Activated CD8-positive, alpha-beta memory T cell treated with anti-CD3 and anti-CD28 coated beads, Interleukin-2, amount 50 U/mL, for 4 hours (primary cell): ENCODE results near the gene SNTG2.

Experiments used
- DNase-seq: peaks from one replicate; pipeline ENCODE4 v3.0.0-alpha.2; 2020

SNTG2 gene

DNA sequence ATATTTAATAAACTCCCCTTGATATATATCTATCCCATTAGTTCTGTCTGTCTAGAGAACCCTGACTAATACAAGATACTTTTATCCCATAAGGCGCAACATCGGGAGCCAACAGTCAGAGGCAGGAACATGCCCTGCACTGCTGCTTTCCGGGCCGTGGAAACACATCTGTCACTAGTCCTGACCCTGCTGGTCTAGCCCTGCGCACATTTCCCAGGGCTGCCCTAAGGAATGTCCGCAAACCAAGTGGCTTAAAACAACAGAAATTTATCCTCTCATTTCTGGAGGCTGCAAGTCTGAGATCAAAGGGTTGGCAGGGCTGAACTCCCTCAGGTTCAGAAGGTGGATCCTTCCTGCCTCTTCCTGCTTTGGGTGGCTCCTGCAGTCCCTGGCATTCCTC is 348.4 kb downstream of the SNTG2 start:
- no peak for DNase-seq

DNA sequence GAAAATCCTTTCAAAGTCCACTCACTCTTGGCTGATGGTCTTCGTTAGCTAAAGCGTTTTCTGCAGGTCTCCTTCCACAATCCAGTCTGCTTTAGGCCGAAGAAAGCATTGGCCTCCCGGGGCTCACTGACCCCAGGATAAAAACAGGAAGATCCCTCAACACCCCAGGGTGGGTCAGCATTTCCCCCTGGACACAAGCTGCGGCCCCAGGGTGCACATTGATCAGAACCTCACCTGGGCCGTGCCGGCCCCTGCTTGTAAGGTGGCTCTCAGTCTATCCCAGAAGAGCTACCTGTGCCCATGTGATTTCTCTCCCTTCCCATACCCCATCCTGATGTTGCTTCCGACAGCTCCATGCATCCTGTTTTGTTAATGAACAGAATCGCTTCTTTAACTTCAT is 349.6 kb downstream of the SNTG2 start:
- no peak for DNase-seq

DNA sequence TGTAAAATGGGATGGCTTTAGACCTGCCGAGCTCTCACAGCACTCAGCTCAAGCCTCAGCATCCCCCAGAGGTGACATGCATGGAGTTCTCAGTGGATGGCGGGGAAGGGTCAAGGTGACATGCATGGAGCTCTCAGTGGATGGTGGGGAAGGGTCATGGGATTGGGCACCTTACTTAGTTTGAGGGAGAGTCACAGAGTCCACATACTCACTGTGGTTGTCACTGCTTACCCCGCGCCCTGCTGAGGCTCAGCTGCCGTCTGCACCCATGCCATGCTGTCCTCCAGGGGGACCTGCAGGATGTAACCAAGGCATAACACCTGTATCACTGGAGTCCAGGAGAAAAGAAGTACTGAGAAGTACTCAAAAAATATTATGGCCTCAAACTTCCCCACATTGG is 350.4 kb downstream of the SNTG2 start:
- DNase-seq, result no peak

DNA sequence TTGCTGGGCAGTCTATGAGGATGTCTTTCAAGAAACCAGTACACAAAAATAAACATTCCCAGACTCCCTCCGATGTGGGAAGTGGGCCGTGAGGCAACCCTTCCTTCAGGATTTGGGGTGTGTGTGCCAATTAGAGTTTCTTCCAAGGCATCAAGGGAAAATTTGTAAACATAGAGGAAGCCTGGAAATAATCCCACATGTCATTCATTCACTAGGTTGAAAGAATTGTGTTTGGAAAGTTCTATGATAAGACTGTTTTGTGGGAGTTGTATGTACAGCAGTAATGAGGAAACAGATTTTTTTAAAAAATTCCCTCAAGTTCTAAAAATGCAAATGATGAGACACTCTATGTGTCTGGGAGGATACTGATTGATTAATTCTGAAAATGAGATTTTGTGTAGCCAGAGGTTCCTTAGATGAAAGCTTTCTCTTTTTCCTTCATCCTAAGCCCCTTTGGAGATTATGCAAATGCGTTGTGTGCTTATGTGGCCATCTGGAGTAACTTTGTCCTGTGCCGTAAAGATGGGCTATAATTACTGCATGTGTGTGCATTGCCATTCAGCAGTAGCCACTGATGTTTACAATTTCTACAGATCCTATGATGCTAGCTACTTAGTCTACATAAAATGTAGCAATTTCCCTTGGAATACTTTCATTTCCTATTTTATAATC is 354.8 kb downstream of the SNTG2 start:
- DNase-seq, result no peak

DNA sequence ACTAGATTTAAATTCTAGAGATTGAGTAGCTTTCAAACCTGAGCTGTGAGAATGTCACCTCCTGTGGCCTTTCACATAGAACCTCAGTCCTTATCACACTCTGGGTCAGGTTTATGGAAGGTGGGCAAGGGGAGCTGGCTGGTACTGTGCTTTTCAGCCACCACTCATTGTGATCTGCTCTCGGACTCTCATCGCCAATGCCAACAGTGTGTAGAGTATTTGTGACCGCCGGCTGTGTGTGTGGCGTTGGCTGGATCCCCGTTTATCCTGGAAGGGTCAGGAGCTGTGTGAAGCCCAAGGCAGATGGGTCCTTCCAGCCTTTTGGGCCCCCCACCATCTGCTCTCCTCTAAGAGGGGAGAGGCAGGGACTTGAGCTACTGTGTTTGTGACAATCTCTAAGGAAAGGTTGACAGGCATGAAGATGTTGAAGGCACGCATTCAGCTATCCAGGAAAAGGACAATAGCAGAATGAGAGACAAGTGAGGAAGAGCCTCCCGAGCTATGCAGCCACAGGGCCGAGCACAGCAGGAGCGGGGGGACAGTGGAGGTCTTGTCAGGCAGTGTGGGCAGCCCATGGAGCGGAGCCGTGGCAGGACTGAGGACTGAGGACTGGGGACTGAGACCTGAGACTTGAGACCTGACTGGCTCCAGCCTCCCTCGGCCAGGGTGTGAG is 355.5 kb downstream of the SNTG2 start:
- no peak for DNase-seq

DNA sequence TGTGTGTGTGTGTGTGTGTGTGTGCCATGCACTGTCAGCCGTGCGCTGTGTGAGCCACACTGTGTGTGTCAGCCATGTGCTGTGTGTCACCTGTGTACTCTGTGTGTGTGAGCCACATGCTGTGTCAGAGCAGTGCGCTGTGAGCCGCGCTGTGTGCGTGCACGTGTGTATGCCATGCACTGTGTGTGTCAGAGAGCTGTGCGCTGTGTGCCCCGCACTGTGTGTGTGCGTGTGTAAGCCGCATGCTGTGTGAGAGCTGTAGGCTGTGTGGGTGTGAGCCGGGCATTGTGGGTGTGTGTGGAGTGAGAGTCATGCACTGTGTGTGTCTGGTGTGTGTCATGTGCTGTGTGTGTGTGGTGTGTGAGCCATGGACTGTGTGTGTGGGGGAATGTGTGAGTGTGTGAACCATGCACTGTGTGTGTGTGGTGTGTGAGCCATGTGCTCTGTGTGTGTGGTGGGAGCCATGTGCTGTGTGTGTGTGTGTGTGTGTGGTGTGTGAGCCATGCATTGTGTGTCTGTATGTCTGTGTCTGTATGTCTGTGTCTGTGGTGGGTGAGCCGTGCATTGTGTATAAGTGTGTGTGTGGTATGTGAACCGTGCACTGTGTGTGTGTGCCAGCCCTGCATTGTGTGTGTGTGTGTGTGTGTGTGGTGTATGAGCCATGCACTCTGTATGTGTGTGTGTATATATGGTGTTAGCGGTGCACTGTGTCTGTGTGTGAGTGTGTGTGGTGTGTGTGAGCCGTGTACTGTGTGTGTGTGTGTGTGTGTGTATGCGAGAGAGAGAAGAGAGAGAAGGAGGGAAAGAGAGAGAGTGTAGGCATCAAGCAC is 356.3 kb downstream of the SNTG2 start:
- DNase-seq, result no peak

DNA sequence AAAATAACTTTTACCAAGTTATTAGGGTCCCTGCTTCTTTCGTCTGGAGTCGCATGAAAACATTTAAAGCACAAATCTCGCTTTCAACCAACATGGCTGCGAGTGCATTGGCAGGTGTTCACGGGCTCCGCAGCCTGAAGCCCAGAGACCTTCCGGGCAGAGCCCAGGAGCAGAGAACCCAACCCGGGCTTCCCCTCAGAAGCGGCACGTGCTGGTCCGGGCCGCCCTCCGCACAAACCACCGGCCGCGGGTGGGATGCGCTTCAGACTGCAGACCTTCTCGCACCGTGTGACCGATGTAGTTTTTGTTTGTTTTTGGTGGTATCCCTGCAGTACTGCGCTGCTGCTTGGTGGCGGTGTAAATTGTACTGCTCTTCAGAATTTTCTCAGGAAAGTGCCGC is 357.0 kb downstream of the SNTG2 start:
- DNase-seq, result no peak

DNA sequence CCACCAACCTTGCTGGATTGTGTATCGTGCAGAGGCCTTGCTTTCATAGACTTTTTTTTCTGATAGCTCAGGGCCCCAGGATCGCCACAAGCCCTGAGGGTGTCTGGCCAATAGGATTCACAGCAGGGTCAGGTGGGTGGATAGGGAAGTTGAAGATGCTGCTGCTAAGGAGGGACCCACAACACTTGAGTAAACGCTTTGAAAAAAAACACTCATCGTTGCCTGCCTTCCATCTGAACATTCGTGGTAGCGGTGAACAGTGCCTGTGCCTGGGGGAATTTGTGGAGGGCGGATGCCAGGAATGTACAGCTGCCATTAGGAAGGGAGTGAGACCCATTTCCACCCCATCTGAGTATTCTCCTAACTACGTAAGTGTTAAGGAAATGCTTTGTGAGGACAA is 358.0 kb downstream of the SNTG2 start:
- DNase-seq, result no peak

DNA sequence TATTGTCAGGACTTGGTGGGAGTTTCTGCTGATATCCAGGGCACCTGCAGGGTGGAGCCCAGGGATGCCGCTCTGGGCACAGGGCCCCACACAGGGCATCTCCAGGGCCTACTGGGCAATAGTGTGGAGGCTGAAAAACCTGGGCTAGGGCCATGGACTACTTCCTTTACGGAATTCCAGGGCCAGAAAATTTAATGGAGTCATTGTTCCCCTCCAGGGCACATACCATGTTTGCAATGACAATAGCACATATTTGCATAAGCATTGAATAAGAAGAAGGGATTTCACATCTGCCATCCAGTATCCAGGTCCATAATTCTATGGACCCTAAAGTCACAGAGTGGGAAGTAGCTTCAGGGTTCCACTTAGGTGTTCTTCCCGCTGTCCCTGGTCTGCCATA is 358.9 kb downstream of the SNTG2 start:
- no peak for DNase-seq

DNA sequence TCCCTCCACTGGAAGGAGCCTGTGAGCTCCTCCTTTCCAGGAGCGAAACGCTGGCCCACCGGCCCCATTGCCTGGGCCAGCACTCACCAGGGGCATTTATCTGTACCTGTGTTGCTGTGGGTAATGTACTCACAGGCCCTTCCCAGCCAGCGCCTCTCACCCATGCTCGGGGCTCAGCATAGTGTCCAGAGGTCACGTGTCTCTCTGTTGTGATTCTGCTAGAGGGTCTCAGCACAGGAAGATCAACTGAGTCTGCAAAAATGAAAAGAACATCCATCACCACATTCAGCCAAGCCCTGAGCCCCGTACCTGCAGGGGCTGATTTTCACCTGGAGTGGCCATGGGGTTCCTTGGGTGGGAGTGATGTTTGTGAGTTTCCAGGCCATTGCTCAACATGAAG is 359.6 kb downstream of the SNTG2 start:
- DNase-seq, result no peak

DNA sequence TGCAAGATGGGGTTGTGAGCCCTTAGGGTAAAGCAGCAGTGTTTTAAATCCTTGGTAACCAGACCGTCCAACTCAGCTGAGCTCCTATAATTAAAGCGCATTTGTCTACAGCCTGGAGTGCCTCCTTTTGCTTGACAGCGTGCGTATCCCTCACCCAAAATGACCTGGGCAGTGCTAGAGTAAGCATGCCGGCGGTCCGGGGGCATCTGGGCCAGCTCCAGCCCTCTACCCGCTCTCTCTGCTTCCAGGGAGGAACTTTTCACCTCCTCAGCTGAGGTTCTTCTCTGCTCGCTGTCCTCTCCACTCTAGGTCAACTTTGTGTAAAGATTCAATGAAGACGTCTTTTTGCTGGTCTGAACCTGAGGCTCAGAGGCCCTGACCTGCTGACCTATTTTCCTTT is 360.2 kb downstream of the SNTG2 start:
- no peak for DNase-seq

DNA sequence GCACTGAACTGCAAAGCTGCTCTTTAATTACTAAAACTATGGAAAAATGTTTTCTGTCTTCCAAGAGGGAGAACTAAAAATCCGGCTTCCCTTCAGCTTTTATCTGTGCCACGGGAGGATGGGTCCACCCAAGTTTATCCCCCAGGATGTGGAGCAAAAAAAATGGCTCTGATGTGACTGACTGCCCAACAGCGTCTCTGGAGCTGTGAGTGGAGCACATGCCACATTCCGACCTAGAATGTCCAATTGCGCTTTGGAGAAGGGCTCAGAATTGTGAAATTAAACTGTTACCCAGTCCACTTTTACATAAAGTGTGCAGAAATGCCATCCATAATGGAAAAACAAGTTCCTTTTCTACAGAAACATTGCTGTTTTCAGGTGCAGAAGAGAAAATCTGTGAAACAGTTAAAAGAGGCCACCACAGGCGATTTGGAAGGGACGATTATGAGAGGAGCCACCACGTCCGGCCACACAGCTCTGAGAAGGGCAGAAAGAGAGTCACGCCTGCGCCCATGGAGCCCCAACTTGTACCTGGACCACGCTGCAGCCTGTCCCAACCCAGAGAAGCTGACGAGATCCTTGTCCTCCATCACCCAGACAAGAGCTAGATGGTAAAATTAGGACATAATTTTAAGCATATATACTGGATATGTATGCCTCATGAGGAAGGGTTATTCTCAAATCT is 362.7 kb downstream of the SNTG2 start:
- no peak for DNase-seq

DNA sequence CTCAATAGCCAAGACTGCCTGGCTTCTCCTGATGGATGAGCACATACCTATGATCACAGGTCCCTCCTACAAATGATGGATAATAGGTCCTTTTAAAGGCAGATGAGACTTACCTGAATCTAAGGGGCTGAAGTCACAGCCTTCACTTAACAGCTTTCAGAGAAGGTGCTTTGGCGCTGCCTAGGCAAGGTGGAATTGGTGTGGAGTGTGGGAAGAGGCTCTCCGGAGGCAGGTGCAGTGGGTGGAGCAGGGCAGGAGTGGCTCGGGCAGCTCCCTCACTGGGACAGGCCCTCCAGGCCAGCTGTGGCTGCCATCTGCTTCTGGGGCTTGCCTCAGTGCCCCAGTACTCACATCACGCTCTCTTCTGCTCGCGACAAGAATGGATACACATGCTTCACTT is 363.6 kb downstream of the SNTG2 start:
- no peak for DNase-seq

DNA sequence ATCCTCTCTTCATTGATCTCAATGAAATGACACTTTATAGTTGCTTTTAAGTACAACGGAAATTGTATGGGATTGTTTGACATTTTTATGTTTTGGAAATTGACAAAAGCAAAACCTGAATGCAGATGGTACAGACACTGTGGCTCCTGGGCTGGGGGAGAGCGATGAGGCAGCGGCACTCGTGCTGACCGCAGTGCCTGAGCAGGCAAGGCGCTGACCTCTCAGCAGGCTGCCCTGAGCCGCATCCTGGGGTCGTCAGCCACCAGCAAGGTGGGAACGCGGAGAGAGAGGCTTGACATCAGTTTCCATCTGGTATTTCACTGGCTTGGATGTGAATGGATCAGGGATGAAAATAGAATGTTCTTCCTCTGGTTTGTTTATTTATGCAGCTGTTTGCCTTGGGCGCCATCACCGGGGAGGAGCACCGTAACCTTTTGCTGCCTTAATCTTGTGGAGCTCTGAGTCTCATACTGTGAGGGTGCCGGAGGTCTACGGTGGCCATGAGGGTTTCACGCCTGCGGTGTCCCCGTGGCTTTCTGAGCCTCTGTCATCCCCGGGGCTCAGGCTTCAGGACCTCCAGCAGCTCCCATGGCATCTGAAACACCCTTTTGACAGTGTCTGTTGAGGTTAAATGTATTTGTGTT is 367.8 kb downstream of the SNTG2 start:
- no peak for DNase-seq

DNA sequence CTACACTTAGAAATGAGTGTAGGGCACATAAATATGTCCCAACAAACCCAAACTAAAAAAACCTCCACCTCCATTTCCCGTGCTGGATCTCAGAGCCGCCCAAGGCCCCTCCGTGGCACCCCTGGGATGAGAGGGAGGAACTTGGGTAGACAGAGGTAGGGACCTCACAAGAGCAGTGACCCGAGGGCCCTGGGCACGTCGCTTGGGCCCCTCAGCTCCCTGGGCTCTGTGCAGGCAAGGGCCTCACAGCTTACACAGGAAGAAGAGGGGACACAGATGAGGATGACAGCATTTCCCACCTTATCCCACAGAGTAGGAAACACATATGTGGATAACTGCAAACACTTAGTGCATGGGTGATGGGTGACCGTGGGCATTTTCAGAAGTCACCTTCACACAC is 368.7 kb downstream of the SNTG2 start:
- no peak for DNase-seq

DNA sequence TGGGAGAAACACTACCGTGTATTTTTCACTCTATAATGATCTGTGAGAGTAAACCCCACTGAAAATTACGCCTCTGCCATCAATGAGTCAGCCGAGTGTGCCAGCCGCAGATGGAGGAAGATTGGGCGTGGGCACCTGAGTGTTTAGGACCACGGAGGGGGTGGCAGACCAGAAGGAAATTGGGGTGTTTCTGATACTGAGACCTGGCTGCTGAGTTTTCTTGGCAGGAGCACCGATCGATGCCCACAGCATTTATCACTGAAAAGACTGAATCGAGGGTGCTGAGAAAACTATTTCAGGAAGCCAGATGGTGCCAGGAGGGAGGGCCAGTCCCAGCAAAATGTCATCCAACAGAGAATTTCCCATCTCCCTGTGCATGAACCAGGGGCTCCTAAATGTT is 370.7 kb downstream of the SNTG2 start:
- DNase-seq, result no peak

DNA sequence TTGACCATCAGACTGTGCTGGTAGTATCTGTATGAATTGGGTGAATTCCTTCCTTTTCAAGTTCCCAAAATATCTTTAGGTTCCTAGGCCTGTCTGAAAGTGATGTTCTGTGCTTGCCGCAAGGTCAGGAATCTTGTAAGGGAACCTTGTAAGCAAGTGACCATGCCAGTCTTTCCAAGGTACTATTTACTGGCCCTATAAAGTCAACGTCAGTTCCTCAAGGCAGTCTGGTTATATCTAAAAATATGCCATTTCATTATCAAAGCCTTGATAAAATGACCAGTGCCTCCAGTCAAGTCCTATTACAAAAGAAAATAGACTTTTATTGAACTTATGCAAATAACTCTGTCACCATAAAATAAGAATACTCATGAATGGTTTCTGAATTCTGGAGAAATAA is 374.2 kb downstream of the SNTG2 start:
- no peak for DNase-seq

DNA sequence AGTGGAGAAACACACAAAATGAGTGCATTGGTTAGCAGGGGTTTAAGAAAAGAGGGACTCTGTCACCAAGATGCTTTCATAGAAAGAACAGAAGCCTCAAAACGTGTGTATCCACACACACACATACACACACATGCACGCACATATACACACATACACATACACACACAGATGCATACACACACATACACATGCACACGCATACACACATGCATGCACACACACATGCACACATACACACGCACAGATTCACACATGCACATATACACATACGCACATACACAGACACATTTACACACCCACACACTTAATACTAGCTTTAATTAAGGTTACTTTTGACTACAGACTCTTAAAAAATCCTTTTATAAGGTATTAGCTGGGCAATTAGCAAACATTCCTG is 378.0 kb downstream of the SNTG2 start:
- no peak for DNase-seq

DNA sequence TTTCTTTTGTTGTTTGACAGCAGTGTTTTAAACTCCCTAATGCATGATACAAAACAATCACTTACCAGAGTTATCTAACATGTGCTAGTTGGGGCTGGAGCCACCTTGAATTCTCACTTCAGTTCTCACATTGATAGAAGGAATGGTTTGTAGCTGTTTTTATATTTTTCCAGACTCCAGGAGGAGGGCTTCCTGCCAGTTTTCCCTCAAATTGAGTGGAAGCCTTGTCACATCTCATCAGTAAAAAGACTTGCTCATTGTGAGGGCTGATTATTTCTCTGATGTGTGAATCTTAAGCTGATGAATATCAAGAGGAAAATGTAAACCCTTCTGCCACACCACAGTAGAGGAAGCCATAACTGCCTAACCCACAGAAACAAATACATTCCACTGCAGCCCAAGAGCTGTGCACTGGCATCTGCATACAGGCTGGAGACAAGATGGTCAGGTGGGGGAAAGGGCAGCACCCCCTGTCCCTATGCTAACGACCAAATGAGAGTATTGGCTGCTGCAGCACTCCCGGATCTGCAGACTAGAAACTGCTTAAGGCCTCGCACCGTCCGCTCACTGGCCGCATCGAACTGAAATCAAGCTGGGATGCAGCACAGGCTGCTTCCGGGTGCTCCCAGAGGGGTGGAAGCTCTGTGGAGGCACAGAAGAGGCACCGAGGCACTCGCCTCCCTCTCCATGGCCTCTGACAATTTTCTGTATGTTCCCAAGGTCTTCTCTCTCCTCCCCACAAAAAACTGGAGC is 388.9 kb downstream of the SNTG2 start:
- no peak for DNase-seq

DNA sequence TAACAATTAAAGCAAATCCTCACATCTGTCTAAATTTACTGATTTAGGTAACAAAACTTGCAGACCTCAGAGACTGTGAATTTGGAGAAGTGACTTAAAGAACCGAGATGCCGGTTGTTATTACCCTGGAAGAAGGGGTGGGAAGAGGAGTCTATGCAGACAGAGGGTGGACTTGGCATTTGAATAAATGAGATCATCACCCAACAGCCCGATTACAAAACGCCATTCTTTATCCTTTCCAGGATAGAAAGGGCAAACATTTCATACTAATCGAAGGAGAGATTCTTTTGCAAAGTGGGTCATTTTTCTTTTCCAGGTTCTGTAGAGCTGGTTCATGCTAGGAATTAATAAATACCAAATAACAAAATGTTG is 389.5 kb downstream of the SNTG2 start:
- no peak for DNase-seq

DNA sequence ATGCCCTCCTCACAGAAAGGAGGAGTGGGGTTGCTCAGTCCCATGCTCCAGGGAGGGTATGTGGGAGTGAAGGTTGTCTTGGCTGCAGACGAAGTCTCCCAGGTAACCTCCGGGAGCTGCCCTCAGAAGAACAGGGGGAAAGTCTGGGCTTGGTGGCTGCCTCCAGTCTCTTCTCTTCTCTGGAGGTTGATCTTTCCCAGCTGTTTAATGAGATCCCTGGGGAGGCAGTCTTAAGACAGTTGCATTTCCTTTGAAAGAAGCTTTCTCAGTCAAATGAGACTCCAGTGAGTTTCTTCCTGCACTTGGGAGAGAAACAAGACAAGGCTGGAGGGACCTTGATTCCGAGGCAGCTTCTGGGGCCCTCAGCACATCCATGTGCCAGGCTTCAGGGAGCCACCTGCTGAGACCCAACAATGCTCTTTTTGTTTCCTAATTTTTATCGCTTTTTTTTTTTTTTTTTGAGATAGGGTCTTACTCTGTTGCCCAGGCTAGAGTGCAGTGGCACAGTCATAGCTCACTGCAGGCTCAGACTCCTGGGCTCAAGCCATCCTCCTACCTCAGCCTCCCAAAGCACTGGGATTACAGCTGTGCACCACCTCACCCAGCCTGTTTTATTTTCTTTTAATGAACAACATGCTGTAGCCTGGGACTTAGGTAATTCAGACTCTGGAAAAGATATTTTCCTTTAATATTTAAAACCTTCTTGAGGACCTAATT is 390.9 kb downstream of the SNTG2 start:
- no peak for DNase-seq

DNA sequence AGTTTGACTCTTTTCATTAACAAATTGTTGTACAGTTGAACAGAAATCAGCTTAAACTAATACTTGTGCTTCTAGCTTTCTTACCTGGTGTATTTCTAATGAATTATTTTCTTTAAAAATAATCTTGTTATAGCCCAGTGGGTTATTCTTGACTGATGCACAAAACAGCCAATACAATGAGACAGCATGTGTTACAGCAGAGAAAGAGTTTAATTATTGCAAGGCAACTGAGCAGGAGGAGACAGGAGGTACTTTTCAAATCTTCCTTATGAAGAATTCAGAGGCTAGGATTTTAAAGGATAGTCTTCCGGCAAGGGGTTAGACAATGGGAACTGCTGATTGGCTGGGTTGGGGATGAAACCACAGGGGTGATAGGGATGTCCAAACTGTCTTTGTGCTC is 398.1 kb downstream of the SNTG2 start:
- no peak for DNase-seq
